Neural cell (in vitro differentiated cells): ENCODE data around the gene MYL6B.

Source experiments
- EZH2 ChIP-seq: fragments of 200-600, 300-800 bp; shearing (Covaris generic), sonication (generic); IDR thresholded peaks from 2 replicates; pipeline ENCODE4 v1.6.1; 2014; ENCODE audit warnings: antibody characterized with exemption, low read length, borderline replicate concordance, mild to moderate bottlenecking; ENCODE audit not compliant: insufficient read depth, poor library complexity, severe bottlenecking
- POLR2AphosphoS5 ChIP-seq: IDR thresholded peaks from 2 replicates; pipeline ENCODE4 v1.6.1; 2012
- TF ChIP-seq, protein P1 (sequence below): fragments of 450-650 bp; IDR thresholded peaks from 2 replicates; pipeline ENCODE4 v1.5.1; 2014; ENCODE audit warnings: antibody characterized with exemption, mild to moderate bottlenecking, moderate library complexity; ENCODE audit not compliant: poor library complexity, severe bottlenecking

DNA sequence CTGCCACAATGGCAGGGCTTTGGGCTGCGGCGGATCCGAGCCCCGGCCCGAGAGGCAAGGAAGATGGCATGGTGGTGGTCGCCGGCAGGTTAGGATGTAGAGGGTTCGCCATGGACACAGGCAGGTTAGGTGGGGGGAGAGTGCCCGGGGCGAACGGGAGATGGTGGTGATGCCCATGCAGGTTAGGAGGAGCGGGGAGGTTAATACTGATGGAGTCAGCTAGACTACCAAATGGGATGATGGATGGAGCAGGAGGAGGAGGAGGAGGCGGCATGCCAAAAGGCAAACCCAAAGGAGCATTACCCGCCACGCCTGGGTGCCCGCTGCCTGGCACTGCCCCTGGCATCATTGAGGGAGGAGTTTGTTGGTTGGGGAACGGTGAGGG lies 11.9 kb downstream of the MYL6B start:
- TF ChIP-seq POLR2AphosphoS5 (no peak), EZH2 (no peak)
- TF ChIP-seq, protein P1, sequence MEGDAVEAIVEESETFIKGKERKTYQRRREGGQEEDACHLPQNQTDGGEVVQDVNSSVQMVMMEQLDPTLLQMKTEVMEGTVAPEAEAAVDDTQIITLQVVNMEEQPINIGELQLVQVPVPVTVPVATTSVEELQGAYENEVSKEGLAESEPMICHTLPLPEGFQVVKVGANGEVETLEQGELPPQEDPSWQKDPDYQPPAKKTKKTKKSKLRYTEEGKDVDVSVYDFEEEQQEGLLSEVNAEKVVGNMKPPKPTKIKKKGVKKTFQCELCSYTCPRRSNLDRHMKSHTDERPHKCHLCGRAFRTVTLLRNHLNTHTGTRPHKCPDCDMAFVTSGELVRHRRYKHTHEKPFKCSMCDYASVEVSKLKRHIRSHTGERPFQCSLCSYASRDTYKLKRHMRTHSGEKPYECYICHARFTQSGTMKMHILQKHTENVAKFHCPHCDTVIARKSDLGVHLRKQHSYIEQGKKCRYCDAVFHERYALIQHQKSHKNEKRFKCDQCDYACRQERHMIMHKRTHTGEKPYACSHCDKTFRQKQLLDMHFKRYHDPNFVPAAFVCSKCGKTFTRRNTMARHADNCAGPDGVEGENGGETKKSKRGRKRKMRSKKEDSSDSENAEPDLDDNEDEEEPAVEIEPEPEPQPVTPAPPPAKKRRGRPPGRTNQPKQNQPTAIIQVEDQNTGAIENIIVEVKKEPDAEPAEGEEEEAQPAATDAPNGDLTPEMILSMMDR, result no peak
